ENCODE measurements around the gene CDC14A.

Gene CDC14A

GRCh38 chr1:100433563-100433962 is 81.3 kb downstream of the CDC14A start:
- Histone ChIP-seq H3K27me3 (replicated peaks; ENCODE audit: control insufficient read depth, insufficient read depth, low read length) (no peaks in the 10 kb centered on the region), H3K4me3 (ENCODE audit: low read length) (no peak overlapping the region), H3K9ac (ENCODE audit: low read length) (no peak overlapping the region), H3K4me1 (ENCODE audit: control insufficient read depth, insufficient read depth, low read length) (no peaks in the 10 kb centered on the region), H3K9me3 (ENCODE audit: control insufficient read depth, low read length) (no peaks in the 10 kb centered on the region), H3K36me3 (ENCODE audit: control insufficient read depth, insufficient read depth, low read length, severe bottlenecking) (no peaks in the 10 kb centered on the region)
- DNase-seq (ENCODE audit: low read depth): no peak

GRCh38 chr1:100434831-100435230 is 82.5 kb downstream of the CDC14A start:
- no peak overlapping the region for H3K9ac ChIP-seq (ENCODE audit: low read length)
- no peaks in the 10 kb centered on the region for H3K36me3 ChIP-seq (ENCODE audit: control insufficient read depth, insufficient read depth, low read length, severe bottlenecking)

GRCh38 chr1:100438375-100438774 is 86.1 kb downstream of the CDC14A start:
- H3K36me3 ChIP-seq (ENCODE audit: control insufficient read depth, insufficient read depth, low read length, severe bottlenecking): no peaks in the 10 kb centered on the region
- H3K4me3 ChIP-seq (ENCODE audit: low read length): no peak overlapping the region
- H3K4me1 ChIP-seq (ENCODE audit: control insufficient read depth, insufficient read depth, low read length): no peaks in the 10 kb centered on the region
- no peak overlapping the region for H3K9ac ChIP-seq (ENCODE audit: low read length)
- no peak for DNase-seq (ENCODE audit: low read depth)
- H3K9me3 ChIP-seq (ENCODE audit: control insufficient read depth, low read length): no peaks in the 10 kb centered on the region
- H3K27me3 ChIP-seq (replicated peaks; ENCODE audit: control insufficient read depth, insufficient read depth, low read length): no peaks in the 10 kb centered on the region

More at GRCh38 chr1:100434831-100435230, 82.5 kb downstream of the CDC14A start:
- Histone ChIP-seq H3K4me1 (ENCODE audit: control insufficient read depth, insufficient read depth, low read length) (no peaks in the 10 kb centered on the region), H3K27me3 (replicated peaks; ENCODE audit: control insufficient read depth, insufficient read depth, low read length) (no peaks in the 10 kb centered on the region), H3K9me3 (ENCODE audit: control insufficient read depth, low read length) (no peaks in the 10 kb centered on the region), H3K4me3 (ENCODE audit: low read length) (no peak overlapping the region)
- no peak for DNase-seq (ENCODE audit: low read depth)

- DNase-seq (ENCODE audit: low read depth): no peak
- no peak overlapping the region for H3K9ac ChIP-seq (ENCODE audit: low read length)
- no peaks in the 10 kb centered on the region for H3K9me3 ChIP-seq (ENCODE audit: control insufficient read depth, low read length)
- no peak overlapping the region for H3K4me3 ChIP-seq (ENCODE audit: low read length)
- H3K4me1 ChIP-seq (ENCODE audit: control insufficient read depth, insufficient read depth, low read length): peaks cover 2% of the 10 kb centered on the region
- H3K36me3 ChIP-seq (ENCODE audit: control insufficient read depth, insufficient read depth, low read length, severe bottlenecking): no peaks in the 10 kb centered on the region
- no peaks in the 10 kb centered on the region for H3K27me3 ChIP-seq (replicated peaks; ENCODE audit: control insufficient read depth, insufficient read depth, low read length)
Measured at GRCh38 chr1:100438789-100439188, 86.5 kb downstream of the CDC14A start.

GRCh38 chr1:100440075-100440809 is 87.9 kb downstream of the CDC14A start:
- H3K9me3 ChIP-seq (ENCODE audit: control insufficient read depth, low read length): no peaks in the 10 kb centered on the region
- no peak overlapping the region for H3K9ac ChIP-seq (ENCODE audit: low read length)
- peaks cover 5% of the 10 kb centered on the region for H3K4me1 ChIP-seq (ENCODE audit: control insufficient read depth, insufficient read depth, low read length)
- no peak for DNase-seq (ENCODE audit: low read depth)
- H3K4me3 ChIP-seq (ENCODE audit: low read length): no peak overlapping the region
- H3K36me3 ChIP-seq (ENCODE audit: control insufficient read depth, insufficient read depth, low read length, severe bottlenecking): no peaks in the 10 kb centered on the region
- no peaks in the 10 kb centered on the region for H3K27me3 ChIP-seq (replicated peaks; ENCODE audit: control insufficient read depth, insufficient read depth, low read length)

- H3K9me3 ChIP-seq (ENCODE audit: control insufficient read depth, low read length): no peaks in the 10 kb centered on the region
- no peak for DNase-seq (ENCODE audit: low read depth)
- H3K4me3 ChIP-seq (ENCODE audit: low read length): no peak overlapping the region
- peaks cover 5% of the 10 kb centered on the region for H3K4me1 ChIP-seq (ENCODE audit: control insufficient read depth, insufficient read depth, low read length)
- no peaks in the 10 kb centered on the region for H3K27me3 ChIP-seq (replicated peaks; ENCODE audit: control insufficient read depth, insufficient read depth, low read length)
- H3K36me3 ChIP-seq (ENCODE audit: control insufficient read depth, insufficient read depth, low read length, severe bottlenecking): no peaks in the 10 kb centered on the region
- no peak overlapping the region for H3K9ac ChIP-seq (ENCODE audit: low read length)
Measured at GRCh38 chr1:100441146-100441545, 88.8 kb downstream of the CDC14A start.

- Histone ChIP-seq H3K4me3 (ENCODE audit: low read length) (no peak overlapping the region), H3K4me1 (ENCODE audit: control insufficient read depth, insufficient read depth, low read length) (peaks cover 5% of the 10 kb centered on the region), H3K9me3 (ENCODE audit: control insufficient read depth, low read length) (no peaks in the 10 kb centered on the region), H3K36me3 (ENCODE audit: control insufficient read depth, insufficient read depth, low read length, severe bottlenecking) (no peaks in the 10 kb centered on the region), H3K9ac (ENCODE audit: low read length) (no peak overlapping the region), H3K27me3 (replicated peaks; ENCODE audit: control insufficient read depth, insufficient read depth, low read length) (no peaks in the 10 kb centered on the region)
- DNase-seq (ENCODE audit: low read depth): no peak
Measured at GRCh38 chr1:100441651-100442050, 89.3 kb downstream of the CDC14A start.

- DNase-seq (ENCODE audit: low read depth): peak; percentile 8
- no peaks in the 10 kb centered on the region for H3K27me3 ChIP-seq (replicated peaks; ENCODE audit: control insufficient read depth, insufficient read depth, low read length)
Measured at GRCh38 chr1:100443811-100444571, 91.7 kb downstream of the CDC14A start.

GRCh38 chr1:100445565-100445964 is 93.3 kb downstream of the CDC14A start:
- Histone ChIP-seq H3K4me1 (ENCODE audit: control insufficient read depth, insufficient read depth, low read length) (peaks cover 5% of the 10 kb centered on the region), H3K4me3 (ENCODE audit: low read length) (no peak overlapping the region), H3K36me3 (ENCODE audit: control insufficient read depth, insufficient read depth, low read length, severe bottlenecking) (no peaks in the 10 kb centered on the region), H3K9me3 (ENCODE audit: control insufficient read depth, low read length) (no peaks in the 10 kb centered on the region), H3K9ac (ENCODE audit: low read length) (no peak overlapping the region), H3K27me3 (replicated peaks; ENCODE audit: control insufficient read depth, insufficient read depth, low read length) (no peaks in the 10 kb centered on the region)
- DNase-seq (ENCODE audit: low read depth): no peak

More at GRCh38 chr1:100443811-100444571, 91.7 kb downstream of the CDC14A start:
- peaks cover 5% of the 10 kb centered on the region for H3K4me1 ChIP-seq (ENCODE audit: control insufficient read depth, insufficient read depth, low read length)
- no peaks in the 10 kb centered on the region for H3K36me3 ChIP-seq (ENCODE audit: control insufficient read depth, insufficient read depth, low read length, severe bottlenecking)
- H3K4me3 ChIP-seq (ENCODE audit: low read length): no peak overlapping the region
- H3K9ac ChIP-seq (ENCODE audit: low read length): no peak overlapping the region
- H3K9me3 ChIP-seq (ENCODE audit: control insufficient read depth, low read length): no peaks in the 10 kb centered on the region

GRCh38 chr1:100448366-100448765 is 96.1 kb downstream of the CDC14A start:
- H3K9me3 ChIP-seq (ENCODE audit: control insufficient read depth, low read length): no peaks in the 10 kb centered on the region
- H3K4me3 ChIP-seq (ENCODE audit: low read length): no peak overlapping the region
- no peaks in the 10 kb centered on the region for H3K27me3 ChIP-seq (replicated peaks; ENCODE audit: control insufficient read depth, insufficient read depth, low read length)
- H3K4me1 ChIP-seq (ENCODE audit: control insufficient read depth, insufficient read depth, low read length): peaks cover 5% of the 10 kb centered on the region
- H3K9ac ChIP-seq (ENCODE audit: low read length): no peak overlapping the region
- no peaks in the 10 kb centered on the region for H3K36me3 ChIP-seq (ENCODE audit: control insufficient read depth, insufficient read depth, low read length, severe bottlenecking)
- no peak for DNase-seq (ENCODE audit: low read depth)

- H3K4me3 ChIP-seq (ENCODE audit: low read length): no peak overlapping the region
- no peaks in the 10 kb centered on the region for H3K9me3 ChIP-seq (ENCODE audit: control insufficient read depth, low read length)
- DNase-seq (ENCODE audit: low read depth): no peak
- no peak overlapping the region for H3K9ac ChIP-seq (ENCODE audit: low read length)
- H3K36me3 ChIP-seq (ENCODE audit: control insufficient read depth, insufficient read depth, low read length, severe bottlenecking): no peaks in the 10 kb centered on the region
- H3K27me3 ChIP-seq (replicated peaks; ENCODE audit: control insufficient read depth, insufficient read depth, low read length): no peaks in the 10 kb centered on the region
- no peaks in the 10 kb centered on the region for H3K4me1 ChIP-seq (ENCODE audit: control insufficient read depth, insufficient read depth, low read length)
Measured at GRCh38 chr1:100449477-100449876, 97.2 kb downstream of the CDC14A start.
